Stimulated activated CD4-positive, alpha-beta T cell treated with anti-CD3 and anti-CD28 coated beads, Interleukin-1b, Interleukin-23, amount 100 ng/mL, for 24 hours (primary cell): ENCODE results near the gene CCDC59.
A peak's percentile ranks its signal among the peaks of the same experiment; 100 is the strongest.
"Not testable (repeated sequence)": the region's sequence is repeated elsewhere in the genome, so short reads cannot be mapped to it uniquely, and the experiment has no call there.

Experiments
- DNase-seq, 4 experiments: peaks; one replicate each; pipeline ENCODE4 v3.0.0-alpha.2; 2020; ENCODE audit warnings: low read depth in 4 of 4, low spot score in 1 of 4

CCDC59 gene, protein sequence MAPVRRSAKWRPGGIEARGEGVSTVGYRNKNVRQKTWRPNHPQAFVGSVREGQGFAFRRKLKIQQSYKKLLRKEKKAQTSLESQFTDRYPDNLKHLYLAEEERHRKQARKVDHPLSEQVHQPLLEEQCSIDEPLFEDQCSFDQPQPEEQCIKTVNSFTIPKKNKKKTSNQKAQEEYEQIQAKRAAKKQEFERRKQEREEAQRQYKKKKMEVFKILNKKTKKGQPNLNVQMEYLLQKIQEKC

GRCh38 chr12:82358200-82359114 lies at the start of gene CCDC59, which contains the start of gene METTL25:
TSS of gene CCDC59 (minus strand) at chr12:82358387. CDS start at chr12:82358376, 11 bp downstream.
TSS of gene METTL25 (plus strand) at chr12:82358529. CDS start at chr12:82358566, 37 bp downstream.
- DNase-seq, result peak; percentile 94 to 98 (median 98)

GRCh38 chr12:82407481-82407880 lies 49.3 kb upstream of the CCDC59 start:
- DNase-seq, result no peak

- DNase-seq, result no peak
Observed at GRCh38 chr12:82406651-82407050, 48.5 kb upstream of the CCDC59 start.

DNA sequence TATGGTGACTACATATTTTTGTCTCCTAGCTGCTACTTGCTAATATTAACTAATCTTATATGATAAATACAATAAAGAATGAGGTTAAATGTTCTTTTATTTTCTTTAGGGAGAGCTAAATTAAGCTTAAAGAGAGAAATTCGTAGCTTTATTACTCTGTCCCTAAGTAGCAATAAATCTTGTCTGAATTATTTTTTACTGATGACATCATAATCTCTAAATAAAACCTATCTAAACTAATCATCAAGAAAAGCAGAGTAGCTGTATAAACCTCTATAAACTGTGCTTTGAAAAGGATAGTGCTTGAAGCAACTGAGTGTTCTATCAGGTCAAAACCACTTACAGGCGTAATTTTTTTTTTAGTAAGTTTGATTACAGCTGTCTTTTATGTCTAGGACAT lies 42.6 kb upstream of the CCDC59 start:
- DNase-seq, result no peak

DNA sequence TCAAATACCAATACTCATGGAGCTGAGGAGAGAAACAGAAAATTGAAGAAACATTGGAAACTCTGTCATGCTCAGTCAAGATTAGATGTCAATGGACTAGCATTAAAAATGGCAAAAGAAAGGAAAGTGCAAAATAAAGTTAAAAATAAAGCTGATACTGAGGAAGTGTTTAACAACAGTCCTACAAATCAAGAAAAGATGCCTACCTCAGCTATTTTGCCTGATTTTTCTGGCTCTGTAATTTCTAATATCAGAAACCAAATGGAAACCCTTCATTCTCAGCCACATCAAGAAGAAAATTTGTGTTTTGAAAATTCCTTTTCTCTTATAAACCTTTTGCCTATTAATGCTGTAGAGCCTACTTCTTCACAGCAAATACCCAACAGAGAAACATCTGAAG lies 40.7 kb upstream of the CCDC59 start:
- no peak for DNase-seq

- DNase-seq, result no peak
Observed at GRCh38 chr12:82383930-82384552, 25.9 kb upstream of the CCDC59 start.

DNA sequence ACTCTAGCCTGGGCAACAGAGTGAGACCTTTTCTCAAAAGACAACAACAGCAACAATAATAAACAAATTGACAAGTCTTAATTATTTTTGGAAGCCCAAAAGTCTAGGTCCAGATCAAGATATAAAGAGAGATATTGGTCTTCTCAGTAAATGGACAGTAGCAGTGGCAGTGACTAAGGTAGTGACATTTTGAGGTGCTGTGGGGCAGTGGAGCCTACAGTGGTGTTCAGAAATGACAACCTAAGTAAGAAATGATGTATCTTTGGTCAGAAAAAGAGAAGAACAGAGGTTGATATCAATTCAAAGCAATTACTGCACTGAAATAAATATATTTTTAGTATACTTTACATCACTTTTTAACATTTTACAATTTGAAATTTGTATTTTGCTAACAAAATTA lies 20.8 kb upstream of the CCDC59 start:
- no peak for DNase-seq

DNA sequence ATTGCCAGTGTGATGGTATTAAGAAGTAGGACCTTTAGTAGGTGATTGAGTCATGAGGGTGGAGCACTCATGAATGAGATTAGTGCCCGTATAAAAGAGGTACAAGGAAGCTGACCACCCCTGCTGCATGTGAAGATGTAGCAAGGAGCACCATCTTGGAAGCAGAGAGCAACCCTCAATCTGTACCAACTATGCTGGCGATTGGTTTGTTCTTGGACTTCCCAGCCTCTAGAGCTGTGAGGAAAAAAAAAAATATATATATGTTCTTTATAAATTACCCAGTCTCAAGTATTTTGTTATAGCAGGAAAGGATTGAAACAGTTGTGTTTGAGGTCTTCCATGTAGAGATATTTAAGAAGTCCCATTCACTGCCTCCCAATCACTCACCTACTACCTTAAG lies 17.0 kb upstream of the CCDC59 start:
- DNase-seq, result no peak

DNA sequence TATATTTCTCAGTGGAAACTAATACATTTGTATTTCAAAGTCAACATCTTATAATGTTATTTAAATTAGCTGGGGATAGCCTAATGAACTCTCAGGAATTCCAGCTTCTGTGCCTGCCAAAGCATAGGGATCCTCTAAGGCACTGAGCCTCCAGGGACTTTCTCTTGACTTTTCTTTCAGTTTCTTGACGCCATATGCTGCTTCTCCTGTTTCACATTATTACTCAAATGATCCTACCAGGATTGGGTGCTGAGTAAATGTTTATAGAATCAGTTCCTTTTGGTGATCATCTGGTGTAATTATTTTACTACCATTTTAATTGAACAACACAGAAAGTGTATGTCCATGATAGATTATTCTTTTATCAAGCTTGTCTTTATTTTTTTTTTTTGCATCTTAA lies 8.0 kb upstream of the CCDC59 start:
- no peak for DNase-seq

GRCh38 chr12:82363990-82364389 lies 5.8 kb upstream of the CCDC59 start:
- no peak for DNase-seq

DNA sequence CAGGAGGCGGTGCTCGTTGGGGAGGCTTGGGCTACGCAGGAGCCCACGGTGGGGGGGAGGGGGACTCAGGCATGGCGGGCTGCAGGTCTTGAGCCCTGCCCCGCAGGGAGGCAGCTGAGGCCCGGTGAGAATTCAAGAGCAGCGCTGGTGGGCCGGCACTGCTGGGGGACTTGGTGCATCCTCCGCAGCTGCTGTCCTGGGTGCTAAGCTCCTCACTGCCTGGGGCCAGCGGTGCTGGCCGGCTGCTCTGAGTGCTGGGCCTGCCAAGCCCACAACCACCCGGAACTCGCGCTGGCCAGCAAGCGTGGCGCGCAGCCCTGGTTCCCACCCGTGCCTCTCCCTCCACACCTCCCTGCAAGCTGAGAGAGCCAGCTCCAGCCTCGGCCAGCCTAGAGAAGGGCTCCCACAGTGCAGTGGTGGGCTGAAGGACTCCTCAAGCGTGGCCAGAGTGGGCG lies 3.3 kb upstream of the CCDC59 start:
- no peak for DNase-seq

GRCh38 chr12:82360834-82361233 lies 2.6 kb upstream of the CCDC59 start:
- not testable (repeated sequence) for DNase-seq

DNA sequence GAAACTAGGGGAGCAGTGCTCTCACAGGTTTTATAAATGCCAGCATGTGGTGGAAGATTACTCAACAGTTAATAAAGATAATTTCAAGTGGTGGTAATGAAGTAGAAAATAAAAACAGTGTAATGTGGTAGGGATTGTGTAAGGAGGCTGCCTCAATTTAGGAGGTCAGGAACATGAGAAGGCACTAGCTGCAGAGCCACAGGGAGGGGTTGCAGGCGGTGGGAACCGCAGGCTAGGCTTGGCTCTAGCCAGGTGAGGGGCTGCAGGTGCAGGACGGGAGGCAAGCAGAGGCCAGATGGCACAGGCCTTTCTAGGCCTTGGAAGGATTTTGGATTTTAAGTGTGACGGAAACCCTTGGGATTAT lies 910 bp upstream of the CCDC59 start:
- DNase-seq, result no peak

DNA sequence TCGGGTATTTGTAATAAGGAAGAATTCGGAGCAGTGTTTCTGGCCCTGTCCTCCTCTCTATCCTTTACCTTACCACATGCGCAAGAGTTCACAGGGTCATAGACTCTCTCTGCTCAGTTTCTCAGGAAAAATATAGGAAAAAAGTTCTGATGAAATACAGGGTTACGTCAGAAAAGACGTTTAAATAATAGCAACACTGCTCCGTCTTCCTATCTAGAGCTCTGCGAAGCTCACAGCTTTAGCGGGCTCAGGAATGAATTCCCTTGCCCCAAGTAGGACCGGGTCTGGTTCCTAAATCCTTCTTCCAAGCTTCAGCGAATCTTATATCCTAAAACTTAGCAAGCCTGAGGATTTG lies 365 bp downstream of the CCDC59 start:
- DNase-seq, result no peak

GRCh38 chr12:82357340-82357739 lies 847 bp downstream of the CCDC59 start:
- DNase-seq, result no peak

- DNase-seq, result no peak
Observed at GRCh38 chr12:82351390-82351789, 6.8 kb downstream of the CCDC59 start.

DNA sequence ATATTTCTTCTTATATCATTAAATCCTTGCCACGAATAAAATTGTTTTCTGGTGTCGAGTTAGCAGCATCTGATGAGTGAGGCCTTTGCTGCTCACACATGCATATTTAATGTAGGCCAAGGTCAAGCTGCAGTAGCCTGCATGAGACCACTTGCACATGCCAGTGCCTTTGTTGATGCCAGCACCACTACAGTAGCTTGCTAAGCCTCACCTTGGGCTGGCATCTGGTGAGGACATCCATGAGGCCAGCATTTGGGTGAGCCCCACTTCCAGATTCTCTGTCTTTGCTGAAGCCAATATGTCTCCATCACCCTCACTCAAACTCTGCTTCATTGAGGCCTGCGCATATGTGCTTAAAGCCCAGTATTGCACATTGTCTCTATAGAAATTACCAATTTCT lies 8.0 kb downstream of the CCDC59 start:
- DNase-seq, result no peak

DNA sequence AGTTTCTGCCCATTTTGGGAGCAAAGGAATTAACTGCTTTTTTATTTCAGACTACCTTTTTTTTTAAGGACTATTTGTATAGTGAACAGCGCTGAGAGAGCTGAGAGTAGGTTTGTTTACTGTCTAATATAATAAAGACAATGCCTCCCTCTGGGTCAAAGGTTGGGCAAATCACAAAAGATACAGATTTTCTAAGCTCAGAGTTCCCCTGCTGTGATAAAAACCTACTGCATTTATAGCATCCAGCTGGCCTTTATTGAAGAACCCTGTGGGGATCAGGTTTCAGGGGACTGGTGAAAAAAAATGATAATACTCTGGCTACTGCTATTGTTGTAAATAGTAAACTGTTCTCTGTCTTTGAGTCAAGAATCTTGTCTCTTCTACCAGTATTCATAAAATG lies 28.7 kb downstream of the CCDC59 start:
- no peak for DNase-seq

DNA sequence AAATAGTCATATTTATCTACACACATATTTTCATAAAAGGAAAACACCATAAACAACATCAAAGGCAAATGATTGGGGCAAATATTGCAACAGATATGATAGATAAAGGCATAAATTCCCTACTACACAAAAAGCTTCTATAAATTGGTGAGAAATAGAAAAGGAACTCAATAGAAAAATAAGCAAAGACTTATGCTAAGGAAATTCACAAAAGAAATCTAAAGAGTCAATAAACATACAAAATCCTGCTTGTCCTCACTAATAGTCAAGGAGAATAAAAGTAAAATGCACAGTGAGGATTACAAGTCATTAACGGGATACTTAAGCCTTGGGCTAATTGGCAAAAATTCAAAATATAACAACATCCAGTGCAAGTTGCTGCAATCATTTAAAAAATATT lies 30.3 kb downstream of the CCDC59 start:
- DNase-seq, result no peak

DNA sequence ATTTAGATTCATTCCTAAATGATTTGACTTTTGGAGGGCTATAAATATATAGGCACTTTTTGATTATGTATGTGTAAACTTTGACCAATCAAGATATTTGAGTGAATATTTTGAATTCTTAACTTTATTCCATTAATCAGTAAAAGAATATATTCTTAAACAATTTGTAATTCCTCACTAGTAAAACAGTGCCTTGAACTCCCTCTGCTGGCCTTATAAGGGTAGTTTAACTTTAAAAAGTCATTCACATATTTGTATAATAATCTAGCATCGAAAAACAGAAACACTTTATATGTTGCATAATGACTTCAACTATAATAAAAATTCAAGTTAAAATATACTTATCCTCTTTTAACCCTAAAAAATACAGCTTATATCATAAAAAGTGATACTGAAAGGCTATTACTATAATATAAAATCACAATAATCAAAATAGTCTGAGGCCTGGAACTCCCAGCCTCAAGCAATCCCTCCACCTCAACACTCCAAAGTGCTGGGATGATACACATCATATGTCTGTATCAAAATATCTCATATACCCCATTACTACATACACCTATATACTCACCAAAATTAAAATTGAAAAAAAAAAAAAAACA lies 31.2 kb downstream of the CCDC59 start:
- DNase-seq, result no peak

DNA sequence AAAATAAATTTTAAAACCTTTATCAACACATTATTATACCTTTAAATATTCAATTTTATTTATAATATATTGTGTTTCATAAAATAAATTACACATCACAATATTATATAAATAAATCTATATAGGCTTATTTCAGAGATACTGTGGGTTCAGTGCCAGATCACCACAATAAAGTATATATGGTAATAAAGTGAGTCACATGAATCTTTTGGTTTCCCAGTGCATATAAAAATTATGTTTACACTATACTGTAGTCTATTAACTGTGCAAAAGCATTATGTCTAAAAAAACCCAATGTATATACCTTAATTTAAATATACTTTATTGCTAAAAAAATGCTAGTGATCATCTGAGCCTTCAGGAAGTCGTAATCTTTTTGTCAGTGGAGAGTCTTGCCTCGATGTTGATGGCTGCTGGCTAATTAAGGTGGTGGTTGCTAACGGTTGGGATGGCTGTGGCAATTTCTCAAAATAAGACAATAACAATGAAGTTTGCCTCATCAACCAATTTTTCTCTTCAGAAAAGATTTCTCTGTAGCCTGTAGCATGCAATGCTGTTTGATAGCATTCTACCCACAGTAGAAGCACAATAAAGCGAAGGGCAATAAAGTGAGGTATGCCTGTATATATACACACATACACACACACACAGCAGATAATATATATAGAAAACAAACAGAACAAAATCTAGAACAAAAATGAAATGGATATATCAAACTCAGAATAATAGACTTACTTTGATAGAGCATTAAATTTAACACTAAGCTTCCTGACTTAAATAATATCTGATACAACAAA lies 32.4 kb downstream of the CCDC59 start:
- DNase-seq, result no peak
